Panc1 (cell line): Measurements from ENCODE around the gene DOLK. TPM values are rescaled to one million over a fixed set of nuclear protein-coding genes. Genes with fewer than 3 reads are reported as not detected.
"Not testable (repeated sequence)": the region's sequence is repeated elsewhere in the genome, so short reads cannot be mapped to it uniquely, and the experiment has no call there.

Experiments used
- ATAC-seq: fragments of 200-7000 bp; cut with Tn5 transposase; 2 replicates; pipeline ENCODE4 v1.9.1; 2020; ENCODE audit warnings: mild to moderate bottlenecking, moderate library complexity
- BruUV-seq: library from RNA; stranded (reverse); fragments of 400-500 nt; replicated peaks from 2 replicates; lab custom pipeline; 2021; lab: Mats Ljungman, UMichigan
- CTCF ChIA-PET: fragments of 300-600 bp; sonication (Branson Sonifier 250); formaldehyde crosslinking; loops from one replicate; lab custom pipeline; 2022; ENCODE audit warnings: antibody characterized with exemption; lab: Charles Lee
- POLR2A ChIA-PET: fragments of 300-600 bp; sonication (Branson Sonifier 250); formaldehyde crosslinking; loops from one replicate; lab custom pipeline; 2022; ENCODE audit warnings: antibody characterized with exemption; lab: Charles Lee
- DNase-seq: peaks from one replicate; pipeline ENCODE4 v3.0.0-alpha.2; 2010; ENCODE audit warnings: low read depth, low spot score
- H3K27ac ChIP-seq: 2 replicates; pipeline ENCODE4 v1.5.1; 2011; ENCODE audit warnings: mild to moderate bottlenecking, low read length, inconsistent platforms
- H3K27me3 ChIP-seq: fragments of 200-500 bp; sonication (Bioruptor generic); 2 replicates; pipeline ENCODE4 v1.6.0; 2014; ENCODE audit warnings: low read length, inconsistent platforms; ENCODE audit not compliant: control insufficient read depth, insufficient read depth
- H3K36me3 ChIP-seq: fragments of 200-500 bp; sonication (Bioruptor generic); 2 replicates; pipeline ENCODE4 v1.5.1; 2014; ENCODE audit warnings: inconsistent platforms, mild to moderate bottlenecking, low read length, moderate library complexity; ENCODE audit not compliant: control insufficient read depth, insufficient read depth
- H3K4me1 ChIP-seq: 2 replicates; pipeline ENCODE4 v1.5.1; 2011; ENCODE audit warnings: inconsistent platforms, mild to moderate bottlenecking, low read length, moderate library complexity; ENCODE audit not compliant: control insufficient read depth, insufficient read depth
- H3K4me3 ChIP-seq, 2 experiments: 2 replicates each; pipeline ENCODE4 v1.5.1; 2011 to 2012; ENCODE audit warnings: low read depth in 2 of 2, low read length in 2 of 2, mild to moderate bottlenecking in 2 of 2, inconsistent platforms in 1 of 2, moderate library complexity in 1 of 2
- H3K9me3 ChIP-seq: fragments of 200-500 bp; sonication (Bioruptor generic); 2 replicates; pipeline ENCODE4 v1.5.1; 2014; ENCODE audit warnings: low read depth, mild to moderate bottlenecking, inconsistent platforms, low read length, moderate library complexity; ENCODE audit not compliant: control insufficient read depth, insufficient read depth
- CTCF ChIP-seq: fragments of 450-650 bp; IDR thresholded peaks from 2 replicates; pipeline ENCODE4 v1.5.1; 2017; ENCODE audit warnings: mild to moderate bottlenecking
- POLR2AphosphoS5 ChIP-seq: IDR thresholded peaks from 2 replicates; pipeline ENCODE4 v1.6.1; 2012; ENCODE audit warnings: mild to moderate bottlenecking, low read depth, low read length, moderate library complexity
- REST ChIP-seq, 2 experiments: IDR thresholded peaks; 2 replicates each; pipeline ENCODE4 v1.6.1; 2011 to 2012; ENCODE audit warnings: low read depth in 2 of 2, control low read depth in 1 of 2, low read length in 1 of 2, mild to moderate bottlenecking in 1 of 2, moderate library complexity in 1 of 2; ENCODE audit not compliant: insufficient read depth in 1 of 2
- SIN3A ChIP-seq: IDR thresholded peaks from 2 replicates; pipeline ENCODE4 v1.6.1; 2012; ENCODE audit warnings: low read depth, mild to moderate bottlenecking, low read length, moderate library complexity, borderline replicate concordance; ENCODE audit not compliant: insufficient read depth
- TCF7L2 ChIP-seq: IDR thresholded peaks from 2 replicates; pipeline ENCODE4 v1.6.1; 2011; ENCODE audit warnings: mild to moderate bottlenecking, low read depth, low read length, inconsistent platforms
- in situ Hi-C: cut with HindIII; loops from 2 replicates; pipeline ENCODE4 v1.10.0; 2016; ENCODE audit warnings: low sequenced_read_pairs, low pct_unique_long_range_greater_than_20kb
- intact Hi-C: fragments of 100-400 bp; cut with micrococcal nuclease; formaldehyde crosslinking; loops from one replicate; pipeline ENCODE4 v1.10.0; 2022; ENCODE audit not compliant: unreplicated experiment
- total RNA-seq: library from RNA; stranded (reverse); gene quantifications from one replicate; pipeline ENCODE4 v1.2.1, GENCODE V29; 2021; ENCODE audit not compliant: unreplicated experiment

The DOLK gene
- total RNA-seq, 1 experiment from 2014 or later: 20.0 TPM

GRCh38 chr9:128946571-128947276 is 679 bp downstream of the DOLK start:
- no peaks in the 10 kb centered on the region for H3K9me3 ChIP-seq
- H3K27ac ChIP-seq: peak overlapping the region; percentile 82
- peak overlapping the region; percentile 87 to 91 for H3K4me3 ChIP-seq
- CTCF ChIA-PET: no interaction called here
- ATAC-seq (peak; percentile 61), DNase-seq (no peak)
- POLR2A ChIA-PET: no interaction called here
- TF ChIP-seq TCF7L2: no peak
- TF ChIP-seq SIN3A: no peak
- TF ChIP-seq POLR2AphosphoS5: no peak
- TF ChIP-seq CTCF: no peak
- TF ChIP-seq REST (IDR thresholded peaks at IDR 0.05; ENCODE audit: insufficient read depth in 1 of 2, low read depth in 2 of 2, low read length in 1 of 2): no peak
- TSS peak; percentile 91 for BruUV-seq
- no peaks in the 10 kb centered on the region for H3K36me3 ChIP-seq
- in situ Hi-C loops (no loop called here), intact Hi-C loops (no loop called here)
- no peaks in the 10 kb centered on the region for H3K27me3 ChIP-seq
- H3K4me1 ChIP-seq: peaks cover 3% of the 10 kb centered on the region

- Histone ChIP-seq H3K9me3 (no peaks in the 10 kb centered on the region), H3K4me3 (peak overlapping the region in 1 of 2 experiments; percentile 87; a peak in 3 of 4 replicates), H3K27me3 (no peaks in the 10 kb centered on the region), H3K27ac (no peak overlapping the region), H3K4me1 (peaks cover 3% of the 10 kb centered on the region), H3K36me3 (no peaks in the 10 kb centered on the region)
- DNase-seq: no peak
- TF ChIP-seq SIN3A: no peak
- TF ChIP-seq REST (IDR thresholded peaks at IDR 0.05; ENCODE audit: insufficient read depth in 1 of 2, low read depth in 2 of 2, low read length in 1 of 2): no peak
- no peak for TF ChIP-seq CTCF
- no peak for TF ChIP-seq TCF7L2
- TF ChIP-seq POLR2AphosphoS5: no peak
- intact Hi-C loops (no loop called here), in situ Hi-C loops (no loop called here)
- ATAC-seq: no peak
- BruUV-seq: no TSS peak
- CTCF ChIA-PET: no interaction called here
- POLR2A ChIA-PET: no interaction called here
Measured at GRCh38 chr9:128945798-128946501, 1.5 kb downstream of the DOLK start.

DNA sequence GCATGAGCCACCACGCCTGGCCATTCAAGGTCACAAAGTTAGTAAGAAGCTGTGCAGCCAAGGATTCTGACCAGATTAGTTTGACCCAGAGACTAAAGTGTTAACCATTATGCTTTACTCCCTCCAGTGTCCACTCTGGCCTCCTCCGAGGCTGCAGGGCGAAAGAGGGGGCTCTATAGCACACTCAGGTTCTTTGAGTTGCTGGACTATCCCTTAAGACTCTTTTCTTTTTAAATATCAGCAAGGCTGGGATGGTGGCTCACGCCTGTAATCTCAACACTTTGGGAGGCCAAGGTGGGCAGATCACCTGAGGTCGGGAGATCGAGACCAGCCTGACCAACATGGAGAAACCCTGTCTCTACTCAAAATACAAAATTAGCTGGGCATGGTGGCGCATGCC is 2.4 kb downstream of the DOLK start:
- CTCF ChIA-PET, BruUV-seq, H3K4me1 ChIP-seq, DNase-seq, POLR2A ChIA-PET, H3K9me3 ChIP-seq, in situ Hi-C loops, H3K4me3 ChIP-seq, H3K27me3 ChIP-seq, H3K36me3 ChIP-seq, H3K27ac ChIP-seq, ATAC-seq, intact Hi-C loops: not testable (repeated sequence)
